Prostate gland (tissue), 2 donors: ENCODE results near the gene PRPSAP2. TPM values are rescaled to one million over a fixed set of nuclear protein-coding genes. Genes with fewer than 3 reads are reported as not detected.

ENCODE experiments used
- DNase-seq: peaks from one replicate; pipeline ENCODE4 v3.0.0-alpha.2; 2019; ENCODE audit warnings: low spot score
- H3K27ac ChIP-seq, 2 donors: fragments of 200-600 bp; sonication (generic); 2 replicates each; pipeline ENCODE4 v1.5.1; 2017 to 2019
- H3K27me3 ChIP-seq: fragments of 200-600 bp; sonication (generic); replicated peaks from 2 replicates; pipeline ENCODE4 v1.5.1; 2019; ENCODE audit not compliant: insufficient read depth
- H3K36me3 ChIP-seq, 2 donors: fragments of 200-600 bp; sonication (generic); 1 replicate in 1 of 2; 2 replicates in 1 of 2; pipeline versions ENCODE4 v1.5.1 to v1.8.1; 2017 to 2019
- H3K4me1 ChIP-seq: fragments of 200-600 bp; sonication (generic); replicated peaks from 2 replicates; pipeline ENCODE4 v1.5.1; 2019
- H3K4me3 ChIP-seq, 2 donors: fragments of 200-600 bp; sonication (generic); 2 replicates each; pipeline ENCODE4 v1.5.1; 2017 to 2019
- H3K9me3 ChIP-seq: fragments of 200-600 bp; sonication (generic); 2 replicates; pipeline ENCODE4 v1.5.1; 2017
- POLR2A ChIP-seq: fragments of 450-650 bp; IDR thresholded peaks from one replicate; pipeline ENCODE4 v1.6.1; 2016; ENCODE audit warnings: antibody characterized with exemption, mild to moderate bottlenecking
- POLR2AphosphoS5 ChIP-seq: sonication (generic); formaldehyde crosslinking; IDR thresholded peaks from one replicate; pipeline ENCODE4 v1.6.1; 2017; ENCODE audit warnings: antibody characterized with exemption
- WGBS: methylation state at CpG from one replicate; pipeline ENCODE4 v1.1.5; 2018; 5-methylcytosine and 5-hydroxymethylcytosine counted together
- intact Hi-C: fragments of 100-400 bp; cut with DNase I; formaldehyde crosslinking; loops from one replicate; pipeline ENCODE4 v1.14.2; 2022
- total RNA-seq, 2 donors: library from RNA; depleted of rRNA; stranded (reverse); fragments of >200 nt; gene quantifications; one replicate each; pipeline ENCODE4 v1.1.0, GENCODE V29; 2016
- TF ChIP-seq, protein P1 (sequence below), 4 experiments: fragments of 200-600 bp in 2 of 4; fragments of 450-650 bp in 2 of 4; sonication (generic) in 2 of 4; IDR thresholded peaks; 1 replicate in 3 of 4; 2 replicates in 1 of 4; pipeline ENCODE4 v1.5.1; 2016 to 2019; ENCODE audit warnings: antibody characterized with exemption in 4 of 4, mild to moderate bottlenecking in 2 of 4, moderate library complexity in 2 of 4

The PRPSAP2 gene
- total RNA-seq, 2 donors from 2014 or later = 30.6 to 35.0 TPM

DNA sequence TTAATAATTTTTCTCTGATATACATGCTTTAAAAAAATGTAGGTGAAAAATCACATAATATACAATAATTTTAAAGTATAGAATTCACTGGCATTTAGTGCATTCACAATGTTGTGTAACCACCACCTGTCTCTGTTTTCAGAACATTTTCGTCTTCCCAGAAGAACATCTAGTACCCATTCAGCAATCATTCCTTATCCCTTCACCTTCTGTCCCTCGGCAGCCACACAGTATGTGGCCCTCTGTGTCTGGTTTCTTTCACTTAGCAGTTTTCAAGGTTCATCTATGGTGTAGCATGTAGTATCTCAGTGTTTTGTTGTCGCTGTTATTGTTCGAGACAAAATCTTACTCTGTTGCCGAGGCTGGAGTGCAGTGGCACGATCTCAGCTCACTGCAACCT, 33.6 kb downstream of the PRPSAP2 start:
- Histone ChIP-seq H3K27ac (no peak overlapping the region), H3K4me1 (no peaks in the 10 kb centered on the region), H3K36me3 (peaks cover 0 to 6% of the 10 kb centered on the region in 2 donors), H3K9me3 (no peaks in the 10 kb centered on the region), H3K4me3 (no peak overlapping the region), H3K27me3 (no peaks in the 10 kb centered on the region)
- no peak for DNase-seq
- WGBS = 95% methylated on average over 6 of the region's 6 CpGs
- intact Hi-C loops = no loop called here
- no peak for TF ChIP-seq POLR2A
- TF ChIP-seq, protein P1, sequence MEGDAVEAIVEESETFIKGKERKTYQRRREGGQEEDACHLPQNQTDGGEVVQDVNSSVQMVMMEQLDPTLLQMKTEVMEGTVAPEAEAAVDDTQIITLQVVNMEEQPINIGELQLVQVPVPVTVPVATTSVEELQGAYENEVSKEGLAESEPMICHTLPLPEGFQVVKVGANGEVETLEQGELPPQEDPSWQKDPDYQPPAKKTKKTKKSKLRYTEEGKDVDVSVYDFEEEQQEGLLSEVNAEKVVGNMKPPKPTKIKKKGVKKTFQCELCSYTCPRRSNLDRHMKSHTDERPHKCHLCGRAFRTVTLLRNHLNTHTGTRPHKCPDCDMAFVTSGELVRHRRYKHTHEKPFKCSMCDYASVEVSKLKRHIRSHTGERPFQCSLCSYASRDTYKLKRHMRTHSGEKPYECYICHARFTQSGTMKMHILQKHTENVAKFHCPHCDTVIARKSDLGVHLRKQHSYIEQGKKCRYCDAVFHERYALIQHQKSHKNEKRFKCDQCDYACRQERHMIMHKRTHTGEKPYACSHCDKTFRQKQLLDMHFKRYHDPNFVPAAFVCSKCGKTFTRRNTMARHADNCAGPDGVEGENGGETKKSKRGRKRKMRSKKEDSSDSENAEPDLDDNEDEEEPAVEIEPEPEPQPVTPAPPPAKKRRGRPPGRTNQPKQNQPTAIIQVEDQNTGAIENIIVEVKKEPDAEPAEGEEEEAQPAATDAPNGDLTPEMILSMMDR (IDR thresholded peaks at IDR 0.05) = no peak
- no peak for TF ChIP-seq POLR2AphosphoS5

DNA sequence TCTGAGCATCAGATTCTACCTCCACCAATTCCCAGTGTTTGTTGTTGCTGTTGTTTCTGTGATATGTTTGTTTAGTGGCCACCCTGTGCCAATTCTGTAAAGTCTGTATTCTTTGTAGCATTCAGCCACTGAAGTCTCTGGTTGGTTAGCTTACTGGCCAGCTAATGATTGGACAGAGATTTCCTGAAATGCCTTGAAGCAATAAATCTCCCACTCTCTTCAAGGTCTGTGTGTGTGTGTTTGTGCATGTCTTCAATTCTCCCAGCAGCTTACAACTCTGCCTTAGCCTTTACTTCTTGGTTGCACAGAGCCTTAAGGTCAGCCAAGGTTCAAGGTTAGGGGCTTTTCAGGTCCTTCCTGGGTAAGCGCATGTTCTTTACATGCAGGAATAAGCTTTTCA, 38.2 kb downstream of the PRPSAP2 start:
- 95% methylated on average over 1 of the region's 1 CpG for WGBS
- Histone ChIP-seq H3K27me3 (no peaks in the 10 kb centered on the region), H3K4me1 (no peaks in the 10 kb centered on the region), H3K4me3 (no peak overlapping the region), H3K9me3 (no peaks in the 10 kb centered on the region), H3K27ac (no peak overlapping the region), H3K36me3 (peaks cover 0 to 6% of the 10 kb centered on the region in 2 donors)
- intact Hi-C loops = no loop called here
- DNase-seq = no peak
- TF ChIP-seq POLR2A (no peak), POLR2AphosphoS5 (no peak)
- TF ChIP-seq, protein P1 (IDR thresholded peaks at IDR 0.05) = no peak

DNA sequence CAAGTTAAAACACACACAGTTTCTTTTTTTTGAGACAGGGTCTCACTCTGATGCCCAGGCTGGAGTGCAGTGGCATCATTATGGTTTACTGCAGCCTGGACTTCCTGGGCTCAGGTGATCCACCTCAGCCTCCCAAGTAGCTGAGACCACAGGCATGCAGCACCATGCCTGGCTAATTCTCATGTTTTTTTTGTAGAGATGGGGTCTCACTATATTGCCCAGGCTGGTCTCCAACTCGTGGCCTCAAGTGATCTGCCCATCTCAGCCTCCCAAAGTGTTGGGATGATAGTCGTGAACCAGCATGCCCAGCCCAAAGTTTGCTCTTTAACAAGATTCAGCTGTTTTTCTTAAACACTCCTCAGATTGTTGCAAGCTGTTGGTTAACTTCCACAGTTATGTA, 39.0 kb downstream of the PRPSAP2 start:
- intact Hi-C loops = no loop called here
- no peak for DNase-seq
- TF ChIP-seq POLR2AphosphoS5 = no peak
- TF ChIP-seq, protein P1 (IDR thresholded peaks at IDR 0.05) = no peak
- TF ChIP-seq POLR2A = no peak
- no peaks in the 10 kb centered on the region for H3K4me1 ChIP-seq
- peaks cover 0 to 1% of the 10 kb centered on the region in 2 donors for H3K36me3 ChIP-seq
- no peak overlapping the region for H3K4me3 ChIP-seq
- 86% methylated on average over 2 of the region's 2 CpGs for WGBS
- no peaks in the 10 kb centered on the region for H3K27me3 ChIP-seq
- no peak overlapping the region for H3K27ac ChIP-seq
- H3K9me3 ChIP-seq = no peaks in the 10 kb centered on the region

DNA sequence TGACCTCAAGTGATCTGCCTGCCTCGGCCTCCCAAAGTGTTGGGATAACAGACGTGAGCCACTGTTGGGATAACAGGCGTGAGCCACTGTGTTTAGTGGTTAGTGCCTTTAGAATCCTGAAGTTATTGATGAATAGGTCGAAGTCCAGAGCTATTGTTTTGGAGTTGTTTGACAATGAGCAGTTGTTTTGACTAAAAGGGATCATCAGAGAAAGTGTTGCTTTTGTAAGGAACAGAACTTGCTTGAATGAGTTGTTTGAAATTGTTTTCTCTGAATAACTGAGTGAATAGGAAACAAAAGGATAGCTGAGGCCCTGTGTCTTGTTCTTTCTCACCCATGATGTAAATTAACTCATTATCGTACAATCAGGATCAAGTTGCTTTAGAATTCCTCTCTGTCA, 46.6 kb downstream of the PRPSAP2 start:
- no peaks in the 10 kb centered on the region for H3K9me3 ChIP-seq
- intact Hi-C loops = no loop called here
- no peaks in the 10 kb centered on the region for H3K27me3 ChIP-seq
- DNase-seq = no peak
- H3K4me1 ChIP-seq = no peaks in the 10 kb centered on the region
- H3K36me3 ChIP-seq = no peaks in the 10 kb centered on the region
- H3K4me3 ChIP-seq = no peak overlapping the region
- TF ChIP-seq, protein P1 (IDR thresholded peaks at IDR 0.05) = no peak
- TF ChIP-seq POLR2A (no peak), POLR2AphosphoS5 (no peak)
- no peak overlapping the region for H3K27ac ChIP-seq
- 95% methylated on average over 5 of the region's 5 CpGs for WGBS

DNA sequence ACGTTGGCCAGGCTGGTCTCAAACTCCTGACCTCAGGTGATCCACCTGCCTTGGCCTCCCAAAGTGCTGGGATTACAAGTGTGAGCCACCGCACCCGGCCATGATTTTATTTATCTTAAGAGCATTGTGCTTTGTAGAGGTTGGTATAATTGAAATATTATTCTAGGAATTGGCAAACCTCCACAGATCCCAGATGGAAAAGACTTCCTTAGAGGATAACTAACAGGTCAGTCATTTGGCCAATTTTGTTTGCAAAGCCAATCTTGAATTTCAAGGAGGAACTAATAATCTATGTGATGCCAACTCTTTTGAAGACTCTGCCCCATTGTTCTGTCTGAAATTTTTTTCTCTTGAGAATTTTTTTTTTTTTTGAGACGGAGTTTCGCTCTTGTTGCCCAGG, 47.3 kb downstream of the PRPSAP2 start:
- intact Hi-C loops = no loop called here
- no peaks in the 10 kb centered on the region for H3K36me3 ChIP-seq
- TF ChIP-seq POLR2AphosphoS5 = no peak
- TF ChIP-seq, protein P1 (IDR thresholded peaks at IDR 0.05) = no peak
- no peak for TF ChIP-seq POLR2A

More for the DNA sequence above, 47.3 kb downstream of the PRPSAP2 start:
- H3K27me3 ChIP-seq = no peaks in the 10 kb centered on the region
- no peaks in the 10 kb centered on the region for H3K4me1 ChIP-seq
- no peak overlapping the region for H3K4me3 ChIP-seq
- no peak overlapping the region for H3K27ac ChIP-seq
- DNase-seq = no peak
- no peaks in the 10 kb centered on the region for H3K9me3 ChIP-seq
- WGBS = 83% methylated on average over 5 of the region's 5 CpGs
